ENCODE measurements around the gene WNT2B. TPM values are rescaled to one million over a fixed set of nuclear protein-coding genes. Genes with fewer than 3 reads are reported as not detected.
"Not testable (repeated sequence)": the region's sequence is repeated elsewhere in the genome, so short reads cannot be mapped to it uniquely, and the experiment has no call there.

Gene WNT2B
- 2.0 TPM for polyA plus RNA-seq (2013, experiment 1 of 2; ENCODE audit: insufficient read length)
- polyA plus RNA-seq (2013, experiment 2 of 2; ENCODE audit: insufficient read length), result 2.8 TPM

DNA sequence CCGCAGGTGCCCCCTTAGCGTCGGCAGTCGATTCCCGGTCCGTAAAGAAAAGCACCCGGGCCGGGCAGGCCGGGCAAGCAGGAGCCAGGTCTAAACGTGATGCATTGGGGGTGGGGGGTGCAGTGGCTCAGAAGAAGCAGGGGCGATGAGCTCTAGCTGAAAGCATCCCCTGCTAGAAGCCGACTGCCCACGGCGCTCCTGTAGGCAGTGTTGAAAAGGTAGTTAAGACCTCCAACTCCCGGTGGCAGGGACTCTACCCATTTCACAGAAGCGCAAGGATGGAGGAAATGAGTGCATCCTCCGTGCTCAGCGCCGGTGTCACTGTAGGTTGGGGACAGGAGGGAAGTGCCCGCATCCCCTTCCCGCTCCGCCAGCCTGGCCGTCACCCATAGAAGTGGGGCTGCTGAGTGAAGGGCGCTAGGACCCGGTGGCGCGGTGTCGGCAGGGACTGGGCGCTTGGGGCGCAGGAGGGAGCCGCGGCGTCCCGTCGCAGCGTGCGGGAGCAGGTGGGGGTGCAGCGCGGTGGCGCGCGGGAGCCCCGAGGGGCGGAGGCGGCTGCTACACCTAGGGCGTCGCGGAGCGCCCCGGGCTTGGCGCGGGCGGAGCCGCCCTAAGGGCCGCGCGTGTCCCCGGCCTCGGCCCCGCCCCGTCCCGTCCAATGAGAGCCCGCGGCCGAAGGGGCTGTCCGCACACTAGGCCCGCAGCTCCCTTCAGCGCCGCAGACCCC is at the start of gene WNT2B:
WNT2B (plus strand) TSS at position 688 of the 727 bp plus-strand sequence. CDS start 298 bp downstream, outside the sequence.
- no peak for DNase-seq

DNA sequence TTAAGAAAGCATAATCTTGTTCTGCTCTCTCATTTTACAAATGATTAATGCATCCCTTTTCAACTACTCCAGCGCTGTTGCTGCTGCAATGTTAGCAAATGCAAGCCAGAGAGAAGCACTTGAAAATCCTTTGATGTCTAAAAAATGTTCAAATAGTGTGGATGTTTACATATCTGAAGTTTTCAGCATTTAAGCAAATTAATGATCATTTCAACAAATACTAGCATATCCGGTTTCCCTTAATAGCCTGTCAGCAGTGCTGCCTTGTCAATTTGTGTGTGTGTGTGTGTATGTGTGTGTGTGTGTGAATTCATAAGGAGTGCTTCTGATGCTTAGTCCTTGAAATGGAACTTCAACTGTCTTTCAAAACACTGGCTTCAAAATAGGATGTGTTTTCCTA is 48.1 kb upstream of the WNT2B start:
- peak; percentile 31 for DNase-seq

DNA sequence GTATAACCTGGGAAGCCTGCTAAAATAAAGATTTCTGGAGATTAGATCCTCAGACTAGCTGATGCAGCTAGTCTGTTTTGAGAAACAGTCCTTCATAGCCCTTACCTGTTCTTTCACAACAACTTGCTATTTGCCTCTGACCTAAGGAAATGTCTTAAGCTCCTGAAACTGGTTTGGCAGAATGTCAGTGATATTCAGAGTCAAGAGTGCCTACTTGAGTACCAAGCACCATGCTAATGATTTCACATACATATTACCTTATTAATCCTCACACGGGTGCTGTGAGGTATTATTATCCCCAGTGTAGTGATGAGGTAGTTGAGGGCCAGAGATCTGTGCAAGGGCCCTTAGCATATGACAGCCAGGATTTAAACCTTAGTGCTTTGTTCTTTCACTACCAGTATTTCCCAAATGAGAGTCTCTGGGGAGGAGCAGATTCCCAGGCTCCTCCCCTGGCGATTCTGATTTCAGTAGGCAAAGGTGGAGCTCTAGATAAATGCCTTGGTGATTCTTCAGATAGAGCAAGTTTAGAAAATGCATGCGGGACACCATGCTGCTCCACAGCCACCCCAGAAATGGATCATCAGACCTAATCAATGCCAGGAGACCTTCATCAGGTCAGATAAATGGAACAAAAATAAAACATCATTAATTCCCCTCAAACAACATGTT is 47.4 kb upstream of the WNT2B start:
- DNase-seq, result no peak

DNA sequence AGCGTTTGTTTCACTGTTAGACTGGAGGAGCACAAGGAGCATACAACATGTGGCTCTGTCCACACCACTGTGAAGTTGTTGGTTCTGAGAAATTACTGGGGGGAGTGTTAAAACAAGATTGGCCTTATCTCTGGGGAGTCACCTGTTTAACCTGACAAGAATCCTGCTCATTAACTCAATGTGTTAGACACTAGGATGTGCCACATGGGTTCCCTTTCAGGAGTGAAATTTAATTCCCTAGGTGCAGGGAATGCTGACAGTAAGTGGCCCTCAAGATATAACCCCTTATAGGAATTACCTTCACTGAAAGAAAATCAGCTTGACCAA is 45.8 kb upstream of the WNT2B start:
- DNase-seq, result no peak

DNA sequence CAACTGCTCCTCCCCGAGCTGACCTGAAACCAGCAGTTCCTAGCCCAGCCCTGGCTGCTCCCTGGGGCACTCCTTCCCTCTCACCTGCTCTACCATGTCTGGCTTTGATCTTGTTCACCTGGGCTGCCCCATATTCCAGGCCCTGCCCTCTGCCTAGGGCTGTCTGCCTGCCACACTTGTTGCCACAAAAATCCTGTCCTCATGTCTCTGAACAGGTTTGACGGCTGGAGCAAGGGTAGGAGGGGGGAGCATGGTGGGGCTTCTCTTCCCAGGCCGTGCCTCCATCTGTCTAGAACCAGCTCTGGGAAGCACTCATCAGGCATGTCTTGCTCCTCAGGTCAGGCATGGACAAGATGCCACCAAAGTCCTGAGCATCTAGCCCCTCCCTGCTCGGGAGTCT is 44.3 kb upstream of the WNT2B start:
- no peak for DNase-seq

DNA sequence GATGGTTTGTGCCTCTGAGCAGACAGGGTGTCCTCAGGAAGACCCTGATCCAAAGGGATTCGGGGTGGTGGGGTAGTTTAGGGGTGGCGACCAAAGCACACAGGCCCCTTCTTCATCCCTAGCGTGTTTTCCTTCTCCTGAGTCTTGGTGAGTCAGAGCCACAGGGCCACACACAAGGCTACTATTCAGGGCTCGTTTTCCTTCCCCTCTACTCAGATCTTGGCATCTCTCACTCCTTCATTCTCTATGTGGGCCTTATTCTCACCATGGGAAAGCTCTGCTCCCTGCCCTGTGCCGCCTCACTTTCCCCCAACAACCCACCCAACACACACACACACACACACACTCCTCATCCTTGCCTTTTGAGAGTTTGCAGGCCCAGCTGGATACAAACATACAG is 43.6 kb upstream of the WNT2B start:
- DNase-seq, result peak; percentile 48

DNA sequence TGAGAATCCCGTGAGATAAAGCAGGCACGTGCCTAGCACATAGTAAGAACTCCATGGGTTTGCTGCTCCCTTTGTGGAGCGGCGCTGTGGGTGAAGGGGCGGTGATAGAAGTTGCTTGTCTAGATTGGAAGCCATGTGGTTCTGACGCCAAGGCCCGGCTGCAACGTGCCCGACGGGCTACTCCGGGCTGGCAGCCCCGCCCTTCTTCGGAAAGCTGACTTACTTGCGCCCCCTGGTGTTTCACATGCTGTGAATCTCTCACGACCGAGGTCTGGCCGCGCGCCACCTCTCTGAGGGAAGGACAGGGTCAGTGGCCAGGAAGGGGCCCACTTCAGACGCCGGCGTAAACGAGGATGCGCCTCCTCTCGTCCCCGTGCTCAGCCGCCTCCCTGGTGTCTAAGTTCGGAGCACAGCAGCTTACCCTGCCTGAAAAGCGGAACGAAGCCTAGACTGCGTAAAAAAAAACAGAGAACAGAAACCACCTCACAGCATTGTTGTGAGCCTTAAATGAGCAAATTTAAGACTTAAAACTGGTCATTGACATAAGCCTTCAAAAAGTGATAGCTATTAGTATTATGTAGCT is 42.6 kb upstream of the WNT2B start:
- DNase-seq, result peak; percentile 92

DNA sequence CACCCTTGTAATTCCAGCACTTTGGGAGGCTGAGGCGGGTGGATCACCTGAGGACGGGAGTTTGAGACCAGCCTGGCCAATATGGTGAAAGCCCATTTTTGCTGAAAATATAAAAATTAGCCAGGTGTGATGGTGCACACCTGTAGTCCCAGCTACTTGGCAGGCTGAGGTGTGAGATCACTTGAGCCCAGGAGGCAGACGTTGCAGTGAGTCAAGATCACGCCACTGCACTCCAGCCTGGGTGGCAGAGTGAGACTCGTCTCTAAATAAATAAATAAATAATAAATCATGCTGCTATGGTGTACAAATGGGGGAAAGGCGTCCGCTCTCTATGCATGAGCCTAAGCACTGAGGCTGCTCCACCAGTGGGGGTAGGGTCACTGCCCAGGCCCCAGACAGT is 38.4 kb upstream of the WNT2B start:
- DNase-seq, result not testable (repeated sequence)

DNA sequence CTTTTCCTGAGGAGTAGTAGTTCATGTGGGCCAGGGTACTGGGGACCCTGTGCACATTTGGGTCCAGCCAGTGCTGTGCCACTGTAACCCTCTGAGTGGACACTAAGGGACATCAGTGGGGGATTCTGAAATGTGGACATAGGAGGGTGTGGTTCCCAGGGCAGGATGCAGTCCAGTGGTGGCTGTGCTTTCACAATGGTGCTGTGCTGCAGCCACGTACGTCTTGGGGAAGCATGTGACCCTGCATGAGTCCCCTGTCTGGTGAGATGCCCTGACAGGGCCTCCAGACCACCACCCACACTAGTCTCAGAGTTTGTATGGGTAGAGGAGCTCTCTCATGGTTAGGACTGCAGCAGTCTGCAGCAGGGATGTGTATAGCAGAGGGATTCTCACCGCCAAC is 37.8 kb upstream of the WNT2B start:
- no peak for DNase-seq

DNA sequence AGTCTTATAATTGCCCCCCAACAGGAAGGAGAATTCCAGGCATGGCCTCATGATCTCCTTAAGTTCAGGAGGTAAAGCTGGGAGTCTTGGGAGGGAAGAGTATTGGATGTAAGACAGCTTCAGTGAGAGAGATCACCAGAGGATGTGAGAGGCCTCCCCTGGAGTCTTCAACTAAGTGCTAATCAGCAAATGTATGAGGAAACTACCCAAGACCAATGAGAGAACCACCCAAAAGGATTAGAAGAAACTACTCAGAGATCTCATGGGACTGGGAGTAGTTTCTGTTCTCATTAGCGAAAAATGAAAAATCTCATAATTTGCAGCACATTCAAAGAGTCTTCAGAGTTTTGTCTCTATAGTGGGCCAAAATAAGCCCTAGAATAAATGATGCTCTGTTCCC is 36.6 kb upstream of the WNT2B start:
- DNase-seq, result no peak

DNA sequence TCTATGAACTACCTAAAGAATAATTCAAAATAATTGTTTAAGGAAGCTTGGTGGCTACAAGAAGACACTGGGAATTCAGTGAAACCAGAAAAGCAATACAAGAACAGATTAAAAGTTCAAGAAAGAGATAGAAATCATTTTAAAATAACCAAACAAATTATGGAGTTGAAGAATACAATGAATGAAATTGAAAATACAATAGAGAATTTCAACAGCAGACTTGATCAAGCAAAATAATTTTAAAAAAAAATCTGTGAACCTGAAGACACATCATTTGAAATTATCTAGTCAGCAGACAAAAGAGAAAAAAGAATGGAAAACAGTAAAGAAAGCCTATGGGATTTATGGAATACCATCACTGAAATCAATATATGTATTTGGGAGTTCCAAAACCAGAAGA is 31.2 kb upstream of the WNT2B start:
- DNase-seq, result no peak

DNA sequence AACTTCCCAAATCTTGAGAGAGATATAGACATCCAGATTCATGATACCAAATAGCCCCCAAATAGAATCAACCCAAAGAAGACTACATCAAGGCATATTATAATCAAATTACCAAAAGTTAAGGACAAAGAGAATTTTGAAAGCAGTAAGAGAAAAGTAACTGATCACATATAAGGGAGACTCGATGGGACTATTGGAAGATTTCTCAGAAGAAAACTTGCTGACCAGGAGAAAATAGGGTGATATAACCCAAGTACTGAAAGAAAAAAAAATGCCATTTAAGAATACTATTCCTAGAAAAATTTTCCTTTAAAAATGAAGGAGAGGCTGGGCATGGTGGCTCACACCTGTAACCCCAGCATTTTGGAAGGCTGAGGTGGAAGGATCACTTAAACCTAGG is 30.5 kb upstream of the WNT2B start:
- no peak for DNase-seq

DNA sequence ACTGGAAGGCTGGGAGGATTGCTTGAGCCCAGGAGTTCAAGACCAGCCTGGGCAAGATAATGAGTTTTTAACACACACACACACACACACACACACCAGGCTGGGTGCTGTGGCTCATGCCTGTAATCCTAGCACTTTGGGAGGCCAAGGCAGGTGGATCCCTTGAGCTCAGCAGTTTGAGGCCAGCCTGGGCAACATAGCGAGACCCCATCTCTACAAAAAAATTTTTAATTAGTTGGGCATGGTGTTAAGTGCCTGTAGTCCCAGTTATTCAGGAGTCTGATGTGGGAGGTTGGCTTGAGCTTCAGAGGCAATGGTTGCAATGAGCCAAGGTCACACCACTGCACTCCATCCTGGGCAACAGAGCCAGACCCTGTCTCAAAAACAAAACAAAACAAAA is 22.7 kb upstream of the WNT2B start:
- DNase-seq, result not testable (repeated sequence)

DNA sequence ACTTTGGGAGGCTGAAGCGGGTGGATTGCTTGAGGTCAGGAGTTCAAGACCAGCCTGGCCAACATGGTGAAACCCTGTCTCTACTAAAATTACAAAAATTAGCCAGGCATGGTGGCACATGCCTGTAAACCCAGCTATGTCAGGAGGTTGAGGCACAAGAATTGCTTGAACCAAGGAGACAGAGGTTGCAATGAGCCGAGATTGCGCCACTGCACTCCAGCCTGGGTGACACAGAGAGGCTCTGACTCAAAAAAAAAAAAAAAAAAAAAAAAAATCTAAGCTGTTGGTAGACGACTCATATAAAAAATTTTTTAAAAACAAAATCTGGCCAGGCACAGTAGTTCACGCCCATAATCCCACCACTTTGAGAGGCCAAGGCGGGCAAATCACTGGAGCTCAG is 21.1 kb upstream of the WNT2B start:
- DNase-seq, result not testable (repeated sequence)

DNA sequence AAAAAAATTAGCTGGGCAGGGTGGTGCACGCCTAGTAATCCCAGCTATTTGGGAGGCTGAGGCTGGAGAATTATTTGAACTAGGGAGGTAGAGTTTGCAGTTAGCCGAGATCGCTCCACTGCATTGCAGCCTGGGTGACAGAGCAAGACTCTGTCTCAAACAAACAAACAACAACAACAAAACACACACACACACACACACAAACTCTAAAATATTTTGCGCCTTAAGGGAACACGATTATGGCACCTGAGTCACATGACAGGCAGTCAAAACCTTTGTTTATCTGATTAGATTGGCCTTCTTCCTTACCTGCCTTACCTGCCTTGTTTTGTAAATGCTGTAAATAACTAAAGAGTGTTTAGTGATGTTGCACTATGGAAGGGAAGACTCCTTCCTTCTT is 20.6 kb upstream of the WNT2B start:
- no peak for DNase-seq

DNA sequence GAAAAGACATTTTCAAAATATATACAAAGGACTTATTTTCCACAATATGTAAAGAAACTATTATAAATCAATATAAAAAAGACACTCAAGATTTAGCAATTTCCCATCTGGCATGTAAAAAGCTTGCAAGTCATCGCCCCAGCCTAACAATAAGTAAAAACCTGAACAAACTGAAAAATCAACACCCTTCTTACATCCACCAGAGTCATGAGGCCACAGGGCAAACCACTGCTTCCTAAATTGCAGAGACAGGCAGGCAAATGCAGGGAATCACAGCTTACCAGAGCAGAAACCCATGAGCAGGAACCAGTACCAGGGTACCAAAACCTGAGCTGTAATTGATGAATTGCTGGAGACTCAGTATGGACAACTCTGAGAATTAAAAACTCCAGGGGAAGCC is 16.7 kb upstream of the WNT2B start:
- DNase-seq, result no peak

DNA sequence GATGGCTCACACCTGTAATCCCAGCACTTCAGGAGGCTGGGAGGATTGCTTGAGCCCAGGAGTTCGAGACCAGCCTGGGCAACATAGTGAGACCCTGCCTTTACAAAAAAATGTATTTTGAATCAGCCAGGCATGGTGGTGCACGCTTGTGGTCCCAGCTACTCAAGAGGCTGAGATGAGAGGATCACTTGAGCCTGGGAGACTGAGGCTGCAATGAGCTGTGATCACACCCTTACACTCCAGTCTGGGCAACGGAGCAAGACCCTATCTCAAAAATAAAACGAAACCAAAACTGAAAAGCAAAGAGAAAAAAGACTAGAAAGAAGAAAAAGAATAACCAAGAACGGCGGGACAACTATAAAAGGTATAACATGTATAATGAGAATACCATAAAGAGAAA is 15.4 kb upstream of the WNT2B start:
- DNase-seq, result no peak

DNA sequence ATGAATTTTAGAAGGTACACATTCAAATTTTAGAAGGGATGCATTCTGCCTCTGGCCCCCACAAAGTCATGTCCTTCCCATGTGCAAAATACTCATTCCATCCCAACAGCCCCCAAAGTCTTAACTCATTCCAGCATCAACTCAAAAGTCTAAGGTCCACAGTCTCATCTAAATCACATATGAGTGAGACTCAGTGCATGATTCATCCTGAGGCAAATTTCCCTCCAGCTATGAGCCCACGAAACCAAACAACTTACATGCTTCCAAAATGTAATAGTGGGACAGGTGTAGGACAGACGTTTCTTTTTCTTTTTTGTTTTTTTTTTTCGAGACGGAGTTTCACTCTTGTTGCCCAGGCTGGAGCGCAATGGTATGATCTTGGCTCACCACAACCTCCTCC is 12.5 kb upstream of the WNT2B start:
- no peak for DNase-seq

DNA sequence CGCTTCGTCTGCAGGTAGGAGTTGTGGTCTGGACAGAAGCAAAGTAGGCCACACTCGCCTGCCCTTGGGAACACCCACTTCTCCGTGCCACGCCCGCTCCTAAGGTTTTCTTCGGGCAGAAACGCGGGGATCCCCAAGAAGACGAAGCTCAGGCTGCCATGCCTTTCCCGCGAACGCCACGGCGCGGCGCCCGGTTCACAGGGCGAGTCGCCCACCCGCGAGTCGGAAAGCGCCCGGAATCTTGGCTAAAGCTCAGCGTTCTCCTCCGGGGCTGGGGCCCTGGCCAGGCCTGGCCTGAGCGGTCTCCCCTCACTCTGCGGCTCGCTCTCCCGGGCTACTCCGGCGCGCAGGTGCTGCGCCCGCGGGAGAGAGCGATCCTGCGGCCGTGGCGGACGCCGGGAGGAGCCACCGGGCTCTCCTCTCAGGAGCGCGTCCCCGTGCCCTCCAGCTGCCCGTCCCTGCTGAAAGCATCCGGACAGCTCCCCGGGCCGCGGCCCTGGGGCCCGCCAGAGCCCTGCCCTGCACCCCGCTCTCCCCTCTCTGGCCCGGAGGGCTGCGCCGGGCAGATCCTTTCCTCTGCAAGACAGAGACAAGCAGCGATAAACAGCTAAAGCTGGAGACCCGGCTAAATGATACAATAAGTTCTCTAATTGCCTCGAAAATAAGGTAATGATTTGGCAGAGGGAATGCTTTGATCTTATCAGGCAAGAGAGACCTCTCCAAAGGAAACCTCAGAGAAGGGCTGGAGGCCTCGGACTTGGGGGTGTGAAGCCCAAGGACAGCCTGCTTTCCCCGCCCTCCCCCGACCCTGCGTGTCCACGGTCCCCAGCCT is 6.7 kb upstream of the WNT2B start:
- peak; percentile 72 for DNase-seq

DNA sequence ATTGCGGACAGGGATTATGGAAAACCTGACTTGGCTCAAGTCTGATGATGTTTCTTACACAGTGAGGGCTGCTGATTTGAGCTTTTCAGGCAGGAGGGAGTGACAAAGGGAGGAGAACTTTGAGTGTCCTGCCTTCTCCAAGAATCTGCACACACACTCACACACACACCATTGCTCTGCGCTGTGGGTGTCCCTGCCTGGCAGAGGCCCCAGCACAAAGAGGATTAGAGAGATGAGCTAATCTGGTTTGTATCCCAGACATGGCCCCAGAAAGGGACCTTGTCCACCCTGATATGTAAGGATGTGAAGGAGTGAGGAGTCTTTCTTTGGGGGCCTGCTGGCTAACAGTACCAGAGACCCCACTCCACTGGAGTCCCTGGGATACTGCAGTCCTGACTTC is 5.9 kb upstream of the WNT2B start:
- DNase-seq, result peak; percentile 50

DNA sequence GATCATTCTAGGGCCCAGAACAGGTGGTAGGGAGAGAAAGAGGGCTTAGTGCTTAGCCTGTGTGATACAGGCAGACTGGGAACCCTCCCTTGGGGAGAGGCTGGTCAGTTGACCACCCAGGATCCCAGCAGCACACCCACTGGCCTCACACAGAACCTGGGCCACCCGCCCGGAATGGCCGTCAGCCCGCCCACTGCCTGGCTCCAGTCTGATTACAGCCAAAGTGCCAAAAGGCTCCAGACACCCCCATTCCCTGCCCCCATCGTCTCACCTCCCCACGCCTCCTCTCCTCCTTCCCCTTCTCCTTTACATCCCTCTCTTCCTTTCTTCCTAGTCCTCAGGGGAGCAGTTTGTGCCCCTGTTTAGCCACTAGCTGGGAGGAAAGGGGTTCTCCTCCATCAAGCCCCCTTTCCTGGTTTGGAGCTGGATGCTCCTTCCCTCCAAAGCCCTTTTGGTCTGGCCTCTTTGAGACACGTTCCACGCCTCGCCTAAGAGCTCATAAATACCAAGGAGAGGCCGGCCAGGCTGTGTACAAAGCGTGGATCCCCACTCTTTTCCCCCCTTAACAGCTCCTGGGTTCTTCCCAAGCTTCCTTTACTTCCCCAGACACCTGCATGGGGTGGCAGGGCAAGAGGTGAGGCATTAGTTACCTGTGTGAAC is 4.6 kb upstream of the WNT2B start:
- DNase-seq, result no peak

DNA sequence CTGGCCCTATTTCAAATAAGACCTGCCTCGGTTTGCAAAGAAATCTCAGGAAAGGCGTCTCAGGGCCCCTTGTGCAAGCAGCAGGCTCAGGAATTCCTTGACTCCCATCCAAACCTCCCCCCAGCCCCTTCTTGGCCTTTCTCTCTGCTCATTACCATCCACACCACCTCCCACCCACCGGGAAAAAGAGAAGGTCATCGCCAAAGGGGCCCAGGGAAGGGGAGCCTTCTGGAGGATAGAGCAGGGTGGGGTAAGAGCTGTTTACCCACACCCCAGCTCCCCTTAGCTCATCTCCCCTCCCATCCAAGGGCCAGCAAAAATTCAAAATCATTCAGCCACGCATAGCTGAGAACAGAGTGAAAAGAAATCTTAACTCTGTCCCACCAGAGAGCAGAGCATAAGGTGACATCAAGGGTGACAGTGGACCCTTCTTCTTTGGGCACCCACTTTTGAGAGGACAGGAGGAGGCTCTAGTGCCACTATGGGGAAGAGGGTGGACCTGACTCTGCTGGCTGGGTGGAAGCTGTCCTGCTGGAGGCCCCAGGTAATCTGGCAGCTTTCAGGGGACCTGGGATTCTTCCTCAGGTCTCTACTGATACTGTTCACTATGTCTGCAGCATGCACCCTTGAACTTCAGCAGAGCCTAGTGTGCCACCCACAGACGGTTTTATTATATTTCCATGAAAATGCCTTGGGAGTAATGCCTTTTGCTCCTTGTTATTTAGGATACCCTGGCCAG is 3.9 kb upstream of the WNT2B start:
- no peak for DNase-seq
